GM12891 (cell line): Measurements from ENCODE around the gene CD84.
"Not testable (repeated sequence)": the region's sequence is repeated elsewhere in the genome, so short reads cannot be mapped to it uniquely, and the experiment has no call there.

Experiments
- DNase-seq: peaks from one replicate; pipeline ENCODE4 v3.0.0; 2011; ENCODE audit warnings: low spot score; ENCODE audit not compliant: insufficient read length
- FAIRE-seq: peaks from 2 replicates; lab custom pipeline; 2011; peaks lifted over from hg19 to GRCh38; lab: Jason Lieb, UNC
- PAX5 ChIP-seq: IDR thresholded peaks from 2 replicates; pipeline ENCODE4 v1.6.1; 2011; ENCODE audit warnings: low read length, moderate library complexity, mild to moderate bottlenecking; ENCODE audit not compliant: insufficient read depth, severe bottlenecking
- POLR2A ChIP-seq: IDR thresholded peaks from 2 replicates; pipeline ENCODE4 v1.6.1; 2011; ENCODE audit warnings: low read depth, low read length, control low read depth
- POLR2AphosphoS5 ChIP-seq: IDR thresholded peaks from 2 replicates; pipeline ENCODE4 v1.6.1; 2011; ENCODE audit warnings: low read depth, low read length, control low read depth
- POU2F2 ChIP-seq: IDR thresholded peaks from 2 replicates; pipeline ENCODE4 v1.6.1; 2011; ENCODE audit warnings: low read depth, mild to moderate bottlenecking, control low read depth, low read length, moderate library complexity
- SPI1 ChIP-seq: IDR thresholded peaks from 2 replicates; pipeline ENCODE4 v1.6.1; 2011; ENCODE audit warnings: low read depth, low read length, control low read depth
- TAF1 ChIP-seq: IDR thresholded peaks from 2 replicates; pipeline ENCODE4 v1.6.1; 2011; ENCODE audit warnings: low read depth, low read length, control low read depth

CD84 gene

GRCh38 chr1:160560045-160560705 lies 19.1 kb downstream of the CD84 start:
- TF ChIP-seq SPI1 (no peak), TAF1 (no peak), POLR2A (no peak), POU2F2 (no peak), POLR2AphosphoS5 (no peak), PAX5 (no peak)
- DNase-seq: no peak
- FAIRE-seq: no peak

- DNase-seq: not testable (repeated sequence)
- peak; percentile 63 for FAIRE-seq
These were observed 19.9 kb downstream of the CD84 start for GRCh38 chr1:160559437-160559836.

- DNase-seq: no peak
- FAIRE-seq: peak; percentile 80
- TF ChIP-seq POLR2A (no peak), POLR2AphosphoS5 (no peak), SPI1 (no peak)
These were observed 20.5 kb downstream of the CD84 start for GRCh38 chr1:160558660-160559380.

- TF ChIP-seq PAX5 (no peak), POLR2AphosphoS5 (no peak), SPI1 (no peak), TAF1 (no peak), POU2F2 (no peak), POLR2A (no peak)
- DNase-seq: no peak
- FAIRE-seq: peak; percentile 16
These were observed 25.5 kb downstream of the CD84 start for GRCh38 chr1:160553778-160554177.

GRCh38 chr1:160552425-160552824 lies 26.9 kb downstream of the CD84 start:
- no peak for DNase-seq
- peak; percentile 43 for FAIRE-seq
- TF ChIP-seq POLR2A (no peak), TAF1 (no peak)

GRCh38 chr1:160550572-160551034 lies 28.7 kb downstream of the CD84 start:
- DNase-seq (no peak), FAIRE-seq (peak; percentile 66)

GRCh38 chr1:160549665-160550006 lies 29.7 kb downstream of the CD84 start:
- TF ChIP-seq SPI1: no peak
- TF ChIP-seq POLR2AphosphoS5: no peak
- TF ChIP-seq PAX5: no peak
- no peak for TF ChIP-seq POU2F2
- TF ChIP-seq TAF1: no peak
- no peak for TF ChIP-seq POLR2A
- FAIRE-seq: peak; percentile 16

More at GRCh38 chr1:160550572-160551034, 28.7 kb downstream of the CD84 start:
- TF ChIP-seq POLR2AphosphoS5 (no peak), TAF1 (no peak), POU2F2 (no peak), SPI1 (no peak), PAX5 (no peak), POLR2A (no peak)

GRCh38 chr1:160548960-160549664 lies 30.2 kb downstream of the CD84 start:
- DNase-seq (no peak), FAIRE-seq (peak; percentile 91)
- no peak; the same call in 1 of the 2 replicates for TF ChIP-seq POLR2A
- peak; percentile 56; the same call in 1 of the 2 replicates for TF ChIP-seq TAF1
- TF ChIP-seq POU2F2: peak; percentile 50; the same call in 1 of the 2 replicates
- TF ChIP-seq POLR2AphosphoS5: no peak
- TF ChIP-seq PAX5: peak; percentile 68
- TF ChIP-seq SPI1: peak; percentile 70

More at GRCh38 chr1:160549665-160550006, 29.7 kb downstream of the CD84 start:
- no peak for DNase-seq

GRCh38 chr1:160548183-160548582 lies 31.1 kb downstream of the CD84 start:
- TF ChIP-seq POLR2A: no peak
- TF ChIP-seq POU2F2: peak; percentile 50; the same call in 1 of the 2 replicates
- 0 out of 2 replicates have a peak, but pooled peaks have one; percentile 41 for TF ChIP-seq SPI1
- FAIRE-seq: no peak
- DNase-seq: no peak

- no peak for FAIRE-seq
- DNase-seq: no peak
- TF ChIP-seq PAX5 (no peak), SPI1 (no peak), POU2F2 (no peak), TAF1 (no peak), POLR2A (no peak), POLR2AphosphoS5 (no peak)
These were observed 31.9 kb downstream of the CD84 start for GRCh38 chr1:160547422-160547821.

GRCh38 chr1:160546942-160547341 lies 32.4 kb downstream of the CD84 start:
- peak; percentile 69 for FAIRE-seq
- TF ChIP-seq TAF1 (no peak), POU2F2 (no peak), PAX5 (no peak), POLR2A (no peak), POLR2AphosphoS5 (no peak), SPI1 (no peak)
- DNase-seq: no peak
